ENCODE measurements around the gene PRPF18. TPM values are rescaled to one million over a fixed set of nuclear protein-coding genes. Genes with fewer than 3 reads are reported as not detected.

The PRPF18 gene
- total and polyA plus RNA-seq, 2 donors (not counting 1 experiment from before 2014, with no cell fraction given), result 28.8 to 30.1 TPM

DNA sequence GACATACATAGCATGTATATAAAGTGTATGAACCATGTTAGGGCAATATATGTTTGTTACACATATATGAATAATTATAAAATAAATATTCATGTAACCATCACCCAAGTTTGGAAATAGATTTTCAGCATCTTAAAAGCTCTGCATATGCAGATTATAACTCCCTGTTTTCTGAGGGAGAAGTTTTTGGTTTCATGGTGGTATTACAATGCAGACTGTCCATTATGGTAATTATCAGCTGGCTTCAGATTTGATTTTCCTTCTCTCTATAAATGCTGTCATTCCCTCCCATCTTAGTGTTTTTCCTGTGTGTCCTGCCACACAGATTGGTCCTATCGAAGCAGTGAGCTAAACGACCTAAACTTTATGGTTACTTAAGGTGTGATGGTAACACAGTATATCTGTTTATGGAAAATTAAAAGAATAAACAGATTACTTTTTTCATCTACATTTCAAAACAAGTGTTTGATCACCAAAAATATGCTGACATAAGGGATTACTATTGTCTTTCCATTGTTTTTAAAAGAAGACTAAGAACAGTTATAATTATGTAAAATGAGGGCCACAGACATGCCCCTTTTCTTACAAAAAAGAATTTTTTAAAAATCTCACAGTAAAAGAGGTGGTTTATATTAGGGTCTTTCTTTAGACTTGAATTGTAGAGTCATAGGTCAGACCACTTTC is 17.7 kb downstream of the PRPF18 start:
- no peak for TF ChIP-seq EZH2 (IDR thresholded peaks at IDR 0.05; ENCODE audit: low read length, missing control alignments)
- TF ChIP-seq, protein P1, sequence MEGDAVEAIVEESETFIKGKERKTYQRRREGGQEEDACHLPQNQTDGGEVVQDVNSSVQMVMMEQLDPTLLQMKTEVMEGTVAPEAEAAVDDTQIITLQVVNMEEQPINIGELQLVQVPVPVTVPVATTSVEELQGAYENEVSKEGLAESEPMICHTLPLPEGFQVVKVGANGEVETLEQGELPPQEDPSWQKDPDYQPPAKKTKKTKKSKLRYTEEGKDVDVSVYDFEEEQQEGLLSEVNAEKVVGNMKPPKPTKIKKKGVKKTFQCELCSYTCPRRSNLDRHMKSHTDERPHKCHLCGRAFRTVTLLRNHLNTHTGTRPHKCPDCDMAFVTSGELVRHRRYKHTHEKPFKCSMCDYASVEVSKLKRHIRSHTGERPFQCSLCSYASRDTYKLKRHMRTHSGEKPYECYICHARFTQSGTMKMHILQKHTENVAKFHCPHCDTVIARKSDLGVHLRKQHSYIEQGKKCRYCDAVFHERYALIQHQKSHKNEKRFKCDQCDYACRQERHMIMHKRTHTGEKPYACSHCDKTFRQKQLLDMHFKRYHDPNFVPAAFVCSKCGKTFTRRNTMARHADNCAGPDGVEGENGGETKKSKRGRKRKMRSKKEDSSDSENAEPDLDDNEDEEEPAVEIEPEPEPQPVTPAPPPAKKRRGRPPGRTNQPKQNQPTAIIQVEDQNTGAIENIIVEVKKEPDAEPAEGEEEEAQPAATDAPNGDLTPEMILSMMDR (conservative IDR thresholded peaks at IDR 0.05 in 1 of 2, IDR thresholded peaks at IDR 0.05 in 1 of 2; ENCODE audit: low read depth in 1 of 2, low read length in 2 of 2), result no peak
- no peak for DNase-seq (ENCODE audit: low read depth in 2 of 2)
- no peaks in the 10 kb centered on the region for H3K36me3 ChIP-seq (ENCODE audit: control insufficient read depth, insufficient read depth, low read length)

DNA sequence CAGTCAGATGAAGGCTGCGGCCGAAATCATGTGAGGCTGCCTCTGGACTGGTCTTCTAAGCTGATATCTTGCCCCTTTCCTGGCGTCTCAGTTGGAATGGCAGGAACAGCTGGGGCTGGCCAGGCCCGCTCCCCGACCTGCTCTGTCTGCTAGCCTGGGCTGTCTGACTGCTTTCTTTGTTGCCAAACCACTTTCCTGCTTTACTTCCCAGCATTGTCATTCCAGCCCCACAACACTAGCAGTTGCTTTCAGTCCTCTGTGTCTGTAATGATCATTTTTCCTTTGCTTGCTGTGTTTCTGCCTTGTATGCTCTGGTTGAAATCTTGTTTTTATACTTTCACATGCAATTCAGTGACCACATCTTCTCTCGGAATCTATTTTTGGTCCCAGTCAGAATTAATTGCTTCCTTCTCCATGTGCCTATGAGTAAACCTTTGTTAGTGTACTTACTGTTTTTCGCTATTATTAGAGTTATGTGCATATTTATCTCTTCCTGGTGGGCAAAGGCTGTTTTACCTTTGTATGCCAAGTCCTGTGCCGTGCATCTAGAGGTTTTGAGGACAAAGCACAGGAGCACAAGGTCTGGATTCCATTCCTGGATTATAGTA is 21.6 kb downstream of the PRPF18 start:
- Histone ChIP-seq H3K9ac (ENCODE audit: insufficient read depth, low read length) (no peak overlapping the region), H3K9me3 (ENCODE audit: control insufficient read depth, insufficient read depth, low read depth, low read length) (no peaks in the 10 kb centered on the region), H3K27ac (ENCODE audit: insufficient read depth, low read length) (no peak overlapping the region), H3K79me2 (ENCODE audit: control insufficient read depth, insufficient read depth, low read length) (no peaks in the 10 kb centered on the region), H4K20me1 (ENCODE audit: control insufficient read depth, extremely low read depth, insufficient read depth, low read length) (peaks cover 2% of the 10 kb centered on the region), H3K4me2 (ENCODE audit: extremely low read depth, insufficient read depth, low read length) (no peak overlapping the region), H3K36me3 (ENCODE audit: control insufficient read depth, insufficient read depth, low read length) (peaks cover 4% of the 10 kb centered on the region), H3K4me3 (replicated peaks in 1 of 4; ENCODE audit: control extremely low read depth in 1 of 4, insufficient read depth in 1 of 4, low read depth in 3 of 4, low read length in 4 of 4) (no peak overlapping the region), H2AFZ (ENCODE audit: low read length) (no peak overlapping the region), H3K27me3 (ENCODE audit: control insufficient read depth, insufficient read depth, low read length) (no peaks in the 10 kb centered on the region), H3K4me1 (ENCODE audit: control insufficient read depth, extremely low read depth, insufficient read depth, low read length) (no peaks in the 10 kb centered on the region)
- TF ChIP-seq, protein P1 (conservative IDR thresholded peaks at IDR 0.05 in 1 of 2, IDR thresholded peaks at IDR 0.05 in 1 of 2; ENCODE audit: low read depth in 1 of 2, low read length in 2 of 2), result no peak
- TF ChIP-seq EZH2 (IDR thresholded peaks at IDR 0.05; ENCODE audit: low read length, missing control alignments), result no peak
- DNase-seq (ENCODE audit: low read depth in 2 of 2), result peak in 1 of 2 donors; percentile 49

More for the DNA sequence above, 17.7 kb downstream of the PRPF18 start:
- no peaks in the 10 kb centered on the region for H3K9me3 ChIP-seq (ENCODE audit: control insufficient read depth, insufficient read depth, low read depth, low read length)
- no peak overlapping the region for H2AFZ ChIP-seq (ENCODE audit: low read length)
- H4K20me1 ChIP-seq (ENCODE audit: control insufficient read depth, extremely low read depth, insufficient read depth, low read length), result peaks cover 2% of the 10 kb centered on the region
- H3K27ac ChIP-seq (ENCODE audit: insufficient read depth, low read length), result no peak overlapping the region
- H3K27me3 ChIP-seq (ENCODE audit: control insufficient read depth, insufficient read depth, low read length), result no peaks in the 10 kb centered on the region
- no peak overlapping the region for H3K9ac ChIP-seq (ENCODE audit: insufficient read depth, low read length)
- no peak overlapping the region for H3K4me3 ChIP-seq (replicated peaks in 1 of 4; ENCODE audit: control extremely low read depth in 1 of 4, insufficient read depth in 1 of 4, low read depth in 3 of 4, low read length in 4 of 4)
- no peaks in the 10 kb centered on the region for H3K79me2 ChIP-seq (ENCODE audit: control insufficient read depth, insufficient read depth, low read length)
- no peaks in the 10 kb centered on the region for H3K4me1 ChIP-seq (ENCODE audit: control insufficient read depth, extremely low read depth, insufficient read depth, low read length)
- H3K4me2 ChIP-seq (ENCODE audit: extremely low read depth, insufficient read depth, low read length), result no peak overlapping the region

DNA sequence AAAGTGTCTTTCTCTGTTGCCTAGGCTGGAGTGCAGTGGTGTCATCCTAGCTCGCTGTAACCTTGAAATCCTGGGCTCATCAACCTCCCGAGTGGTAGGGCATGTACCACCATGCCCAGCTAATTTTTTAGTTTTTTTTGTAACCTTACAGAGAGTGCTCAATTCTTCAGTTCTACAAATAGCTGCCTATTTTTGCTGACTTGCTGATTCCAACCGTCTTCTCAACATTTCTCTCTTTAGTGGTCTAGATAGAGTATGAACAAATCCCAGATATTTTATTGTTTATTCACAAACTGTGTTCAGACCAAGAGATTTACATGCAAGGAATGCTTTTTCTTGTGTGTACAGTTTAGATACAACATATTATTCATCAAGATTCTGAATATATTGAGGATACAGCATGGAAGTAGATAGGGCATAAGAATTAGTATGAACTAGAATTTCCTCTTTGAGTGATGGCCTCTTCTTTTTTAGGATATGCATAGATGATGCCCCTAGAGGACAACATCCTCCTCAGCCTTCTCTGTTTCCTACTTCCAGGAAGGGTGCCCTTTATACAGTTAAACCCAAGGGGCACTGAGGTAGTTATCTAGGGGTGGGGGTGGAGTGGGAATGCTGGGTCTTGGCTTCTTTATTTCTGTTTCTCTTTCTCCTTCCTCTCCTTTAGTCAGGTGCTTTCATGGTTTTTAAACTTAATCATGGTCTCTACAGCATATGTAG is 26.0 kb downstream of the PRPF18 start:
- Histone ChIP-seq H4K20me1 (ENCODE audit: control insufficient read depth, extremely low read depth, insufficient read depth, low read length) (peaks cover 2% of the 10 kb centered on the region), H3K79me2 (ENCODE audit: control insufficient read depth, insufficient read depth, low read length) (no peaks in the 10 kb centered on the region), H3K4me1 (ENCODE audit: control insufficient read depth, extremely low read depth, insufficient read depth, low read length) (peaks cover 11% of the 10 kb centered on the region), H3K4me2 (ENCODE audit: extremely low read depth, insufficient read depth, low read length) (no peak overlapping the region), H3K9me3 (ENCODE audit: control insufficient read depth, insufficient read depth, low read depth, low read length) (no peaks in the 10 kb centered on the region), H3K4me3 (replicated peaks in 1 of 4; ENCODE audit: control extremely low read depth in 1 of 4, insufficient read depth in 1 of 4, low read depth in 3 of 4, low read length in 4 of 4) (no peak overlapping the region), H2AFZ (ENCODE audit: low read length) (no peak overlapping the region), H3K27ac (ENCODE audit: insufficient read depth, low read length) (no peak overlapping the region), H3K27me3 (ENCODE audit: control insufficient read depth, insufficient read depth, low read length) (no peaks in the 10 kb centered on the region), H3K9ac (ENCODE audit: insufficient read depth, low read length) (no peak overlapping the region), H3K36me3 (ENCODE audit: control insufficient read depth, insufficient read depth, low read length) (peaks cover 4% of the 10 kb centered on the region)
- TF ChIP-seq, protein P1 (conservative IDR thresholded peaks at IDR 0.05 in 1 of 2, IDR thresholded peaks at IDR 0.05 in 1 of 2; ENCODE audit: low read depth in 1 of 2, low read length in 2 of 2), result peak; percentile 5 to 7
- no peak for TF ChIP-seq EZH2 (IDR thresholded peaks at IDR 0.05; ENCODE audit: low read length, missing control alignments)
- DNase-seq (ENCODE audit: low read depth in 2 of 2), result no peak

Measured in fibroblast of lung (primary cell).